GM18861 (cell line): Measurements from ENCODE around the gene RFWD3.

ENCODE experiments used
- ATAC-seq: cut with Tn5 transposase; IDR thresholded peaks from one replicate; pipeline ENCODE4 v1.9.1; 2021; ENCODE audit not compliant: unreplicated experiment

RFWD3 gene

DNA sequence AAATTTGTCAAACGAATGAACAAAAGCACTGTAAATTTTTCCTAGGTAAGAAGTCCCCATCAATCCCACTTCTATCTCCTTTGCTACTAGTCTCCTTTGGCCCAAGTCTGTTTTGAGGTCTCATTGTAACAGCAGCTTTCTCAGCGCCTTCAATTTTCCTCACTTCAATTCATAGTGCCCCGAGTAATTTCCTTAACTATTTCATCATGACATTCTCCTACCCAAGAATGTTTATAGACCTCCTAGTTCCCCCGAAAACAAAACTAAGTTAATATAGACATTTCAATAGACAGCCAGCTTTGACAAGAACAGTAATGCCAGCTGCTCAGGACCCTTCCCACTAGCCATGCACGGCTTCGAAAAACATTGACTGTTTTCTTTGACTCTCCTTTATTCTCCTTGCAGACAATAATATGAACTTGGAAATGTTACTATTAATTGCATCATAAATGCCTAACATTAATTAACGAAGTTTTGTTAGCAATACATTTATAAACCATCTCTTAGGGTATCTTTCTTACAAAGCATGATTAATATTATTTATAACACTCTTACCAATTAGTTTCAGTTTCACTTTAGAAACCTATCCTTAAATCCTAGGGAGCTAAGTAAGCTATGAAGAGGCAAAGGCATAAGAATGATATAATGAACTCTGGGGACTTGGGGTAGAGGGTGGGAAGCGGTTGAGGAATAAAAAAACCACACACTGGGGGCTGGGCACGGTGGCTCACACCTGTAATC is 82.6 kb downstream of the RFWD3 start:
- ATAC-seq: no peak

- no peak for ATAC-seq
These were observed 83.7 kb downstream of the RFWD3 start for GRCh38 chr16:74582970-74583369.

GRCh38 chr16:74580833-74581232 is 85.8 kb downstream of the RFWD3 start:
- no peak for ATAC-seq

- ATAC-seq: no peak
These were observed 87.8 kb downstream of the RFWD3 start for GRCh38 chr16:74578838-74579237.

- no peak for ATAC-seq
These were observed 88.2 kb downstream of the RFWD3 start for GRCh38 chr16:74578433-74578832.

DNA sequence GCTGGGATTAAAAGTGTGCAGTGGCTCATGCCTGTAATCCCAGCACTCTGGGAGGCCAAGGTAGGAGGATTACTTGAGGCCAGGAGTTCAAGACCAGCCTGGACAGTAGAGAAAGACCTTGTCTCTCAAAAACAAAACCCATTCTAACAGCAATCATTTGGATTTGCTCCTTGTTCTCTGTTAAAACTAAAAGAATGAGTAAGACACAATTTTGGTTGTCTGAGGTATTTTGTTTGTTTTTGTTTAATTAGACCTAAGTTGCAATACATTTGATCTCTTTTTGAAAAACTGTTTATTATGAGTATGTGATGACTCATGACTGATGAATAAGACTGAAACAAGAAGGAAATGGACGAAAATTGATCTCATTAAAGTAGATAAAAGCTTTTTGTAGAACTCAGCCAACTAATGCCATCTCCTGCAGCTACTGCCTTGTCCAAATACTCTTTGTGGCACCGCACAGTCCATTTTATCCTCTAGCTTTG is 88.8 kb downstream of the RFWD3 start:
- ATAC-seq: no peak

DNA sequence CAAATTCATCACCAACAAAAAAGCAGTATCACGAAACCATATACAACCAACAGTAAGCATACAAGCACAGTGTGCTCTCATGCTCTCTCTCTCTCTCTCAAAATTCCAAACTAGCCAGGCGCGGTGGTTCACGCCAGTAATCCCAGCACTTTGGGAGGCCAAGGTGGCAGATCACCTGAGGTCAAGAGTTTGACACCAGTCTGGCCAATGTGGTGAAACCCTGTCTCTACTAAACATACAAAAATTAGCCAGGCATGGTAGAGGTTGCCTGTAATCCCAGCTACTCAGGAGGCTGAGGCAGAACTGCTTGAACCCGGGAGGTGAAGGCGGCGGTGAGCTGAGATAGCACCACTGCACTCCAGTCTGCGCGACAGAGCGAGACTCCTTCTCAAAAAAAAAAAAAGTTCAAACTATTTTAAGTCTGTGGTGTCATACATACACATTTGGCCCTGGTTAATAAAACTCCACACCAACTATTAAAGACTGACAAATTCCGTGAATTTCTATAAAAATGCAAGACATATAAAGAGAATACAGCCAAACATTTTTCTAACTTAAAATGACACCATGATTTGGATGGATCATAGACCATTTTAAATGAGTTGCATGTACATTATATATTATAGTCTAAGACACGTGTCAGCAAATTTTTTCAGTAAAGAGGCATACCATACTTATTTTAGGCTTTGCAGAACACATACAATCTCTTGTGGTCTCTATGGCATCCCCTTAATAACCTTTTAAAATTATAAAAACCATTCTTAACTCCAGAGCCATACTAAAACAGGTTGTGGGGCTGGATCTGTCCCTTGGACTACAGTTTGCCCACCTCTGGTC is 90.7 kb downstream of the RFWD3 start:
- ATAC-seq: no peak

- no peak for ATAC-seq
These were observed 91.4 kb downstream of the RFWD3 start for GRCh38 chr16:74575175-74575806.

DNA sequence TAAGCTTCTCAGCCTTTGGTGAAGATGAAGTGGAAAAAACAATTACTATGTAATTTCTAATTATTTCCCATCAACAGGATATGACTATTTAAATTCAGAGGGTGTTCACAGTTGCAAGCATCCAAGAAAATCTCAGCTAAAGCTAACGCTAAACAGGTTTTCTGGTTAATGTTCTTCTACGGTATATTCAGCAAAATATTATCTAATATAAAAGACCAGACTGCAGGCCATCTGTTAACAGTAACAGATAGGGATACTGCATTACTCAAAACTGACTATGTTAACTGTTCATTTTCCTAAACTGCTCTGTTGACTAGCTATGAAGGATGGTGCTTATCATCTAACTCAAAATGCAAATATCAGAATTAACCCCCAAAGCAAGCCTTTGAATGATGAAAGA is 92.5 kb downstream of the RFWD3 start:
- ATAC-seq: no peak

GRCh38 chr16:74573622-74574021 is 93.1 kb downstream of the RFWD3 start:
- no peak for ATAC-seq
